K562 (cell line): ENCODE measurements around the gene GRIK5.

Source experiments
- KDM4B ChIP-seq, 2 experiments: fragments of 450-650 bp in 1 of 2; sonication (generic) in 1 of 2; IDR thresholded peaks; 2 replicates each; pipeline ENCODE4 v1.6.1; 2016 to 2017; ENCODE audit warnings: borderline replicate concordance in 2 of 2, antibody characterized with exemption in 1 of 2, low read depth in 1 of 2, mild to moderate bottlenecking in 1 of 2
- MXI1 ChIP-seq: IDR thresholded peaks from 2 replicates; pipeline ENCODE4 v1.6.1; 2011; ENCODE audit warnings: low read depth, mild to moderate bottlenecking, improper control_type of control experiment, low read length
- PRMT5 ChIP-seq: sonication (generic); formaldehyde crosslinking; IDR thresholded peaks from 2 replicates; pipeline ENCODE4 v1.5.0; 2020; ENCODE audit warnings: missing genetic modification reagents
- YY1 ChIP-seq, 3 experiments: IDR thresholded peaks; 2 replicates each; pipeline ENCODE4 v1.6.1; 2011; ENCODE audit warnings: low read length in 2 of 3, mild to moderate bottlenecking in 2 of 3, moderate library complexity in 2 of 3, borderline replicate concordance in 1 of 3, control low read depth in 1 of 3, low read depth in 1 of 3; ENCODE audit not compliant: insufficient read depth in 3 of 3, insufficient replicate concordance in 2 of 3, control insufficient read depth in 1 of 3, insufficient read length in 1 of 3; ENCODE audit errors: extremely low read depth in 1 of 3
- ZNF174 ChIP-seq: fragments of 250-450 bp; sonication (Bioruptor Pico); IDR thresholded peaks from 2 replicates; pipeline ENCODE4 v1.4.0; 2020; ENCODE audit warnings: mild to moderate bottlenecking
- ZNF408 ChIP-seq: fragments of 250-450 bp; sonication (Bioruptor Pico); IDR thresholded peaks from 2 replicates; pipeline ENCODE4 v1.4.0; 2020; ENCODE audit warnings: low read depth, mild to moderate bottlenecking, moderate library complexity
- ZNF583 ChIP-seq: fragments of 250-450 bp; sonication (Bioruptor Pico); IDR thresholded peaks from 2 replicates; pipeline ENCODE4 v1.4.0; 2020

DNA sequence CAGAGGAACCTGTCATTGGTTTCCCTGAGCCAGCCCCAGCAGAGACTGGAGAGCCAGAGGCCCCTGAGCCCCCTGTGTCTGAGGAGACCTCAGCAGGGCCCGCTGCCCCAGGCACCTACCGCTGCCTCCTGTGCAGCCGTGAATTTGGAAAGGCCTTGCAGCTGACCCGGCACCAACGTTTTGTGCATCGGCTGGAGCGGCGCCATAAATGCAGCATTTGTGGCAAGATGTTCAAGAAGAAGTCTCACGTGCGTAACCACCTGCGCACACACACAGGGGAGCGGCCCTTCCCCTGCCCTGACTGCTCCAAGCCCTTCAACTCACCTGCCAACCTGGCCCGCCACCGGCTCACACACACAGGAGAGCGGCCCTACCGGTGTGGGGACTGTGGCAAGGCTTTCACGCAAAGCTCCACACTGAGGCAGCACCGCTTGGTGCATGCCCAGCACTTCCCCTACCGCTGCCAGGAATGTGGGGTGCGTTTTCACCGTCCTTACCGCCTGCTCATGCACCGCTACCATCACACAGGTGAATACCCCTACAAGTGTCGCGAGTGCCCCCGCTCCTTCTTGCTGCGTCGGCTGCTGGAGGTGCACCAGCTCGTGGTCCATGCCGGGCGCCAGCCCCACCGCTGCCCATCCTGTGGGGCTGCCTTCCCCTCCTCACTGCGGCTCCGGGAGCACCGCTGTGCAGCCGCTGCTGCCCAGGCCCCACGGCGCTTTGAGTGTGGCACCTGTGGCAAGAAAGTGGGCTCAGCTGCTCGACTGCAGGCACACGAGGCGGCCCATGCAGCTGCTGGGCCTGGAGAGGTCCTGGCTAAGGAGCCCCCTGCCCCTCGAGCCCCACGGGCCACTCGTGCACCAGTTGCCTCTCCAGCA lies 10.1 kb upstream of the GRIK5 start:
- no peak for TF ChIP-seq PRMT5 (CRISPR knock-in tag)
- no peak for TF ChIP-seq YY1 (IDR thresholded peaks at IDR 0.05; ENCODE audit: borderline replicate concordance in 1 of 3, control insufficient read depth in 1 of 3, extremely low read depth in 1 of 3, insufficient read depth in 3 of 3, insufficient read length in 1 of 3, insufficient replicate concordance in 2 of 3, low read depth in 1 of 3, low read length in 2 of 3)
- no peak for TF ChIP-seq KDM4B (IDR thresholded peaks at IDR 0.05; ENCODE audit: borderline replicate concordance in 2 of 2, low read depth in 1 of 2)
- TF ChIP-seq ZNF583 (CRISPR knock-in tag): no peak
- no peak for TF ChIP-seq ZNF174 (CRISPR knock-in tag)
- TF ChIP-seq ZNF408 (CRISPR knock-in tag): no peak
- no peak for TF ChIP-seq MXI1
